ENCODE data around the gene PHLPP1.
A peak's percentile ranks its signal among the peaks of the same experiment; 100 is the strongest.

The PHLPP1 gene

GRCh38 chr18:62987859-62988258 is 272.5 kb downstream of the PHLPP1 start:
- no peak for DNase-seq

- no peak for DNase-seq
Measured at GRCh38 chr18:62988471-62988870, 273.1 kb downstream of the PHLPP1 start.

GRCh38 chr18:62989195-62989594 is 273.9 kb downstream of the PHLPP1 start:
- DNase-seq, result no peak

DNA sequence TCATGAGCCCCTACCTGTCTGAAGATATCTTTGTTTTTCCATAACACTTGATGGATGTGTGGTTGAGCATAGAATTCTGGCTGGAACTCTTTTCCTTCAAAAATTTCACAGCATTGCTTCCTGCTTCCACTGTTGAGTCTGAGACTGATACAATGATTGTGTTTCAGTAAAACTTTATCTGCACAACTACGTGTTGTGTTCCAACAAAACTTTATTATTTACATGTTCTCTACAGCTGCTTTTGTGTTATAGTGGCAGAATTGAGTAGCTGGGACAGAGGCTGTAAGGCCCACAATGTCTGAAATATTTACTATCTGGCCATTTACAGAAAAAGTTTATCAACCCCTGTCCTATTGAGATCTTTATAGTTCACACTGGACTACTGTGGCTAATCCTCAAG is 275.3 kb downstream of the PHLPP1 start:
- no peak for DNase-seq

DNA sequence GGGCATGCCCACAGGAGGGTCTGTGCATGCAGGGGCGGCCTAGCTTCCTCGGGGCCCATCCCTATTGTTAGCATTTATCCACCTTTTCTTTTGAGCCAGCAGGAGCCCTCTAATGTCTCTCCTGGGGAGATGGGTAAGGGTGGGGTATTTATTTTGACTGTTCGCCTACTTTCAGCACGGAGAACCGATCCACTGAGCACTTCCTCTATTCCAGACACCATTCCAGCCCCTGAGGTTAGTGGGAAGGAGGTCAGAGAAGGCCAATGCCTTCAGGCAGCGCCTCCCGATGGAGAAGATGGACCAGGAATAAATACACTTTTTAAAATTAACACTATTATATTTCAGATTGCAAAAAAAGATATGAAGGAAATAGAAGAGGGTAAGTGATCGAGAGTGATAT is 276.0 kb downstream of the PHLPP1 start:
- no peak for DNase-seq

GRCh38 chr18:62991959-62992358 is 276.6 kb downstream of the PHLPP1 start:
- no peak for DNase-seq

DNA sequence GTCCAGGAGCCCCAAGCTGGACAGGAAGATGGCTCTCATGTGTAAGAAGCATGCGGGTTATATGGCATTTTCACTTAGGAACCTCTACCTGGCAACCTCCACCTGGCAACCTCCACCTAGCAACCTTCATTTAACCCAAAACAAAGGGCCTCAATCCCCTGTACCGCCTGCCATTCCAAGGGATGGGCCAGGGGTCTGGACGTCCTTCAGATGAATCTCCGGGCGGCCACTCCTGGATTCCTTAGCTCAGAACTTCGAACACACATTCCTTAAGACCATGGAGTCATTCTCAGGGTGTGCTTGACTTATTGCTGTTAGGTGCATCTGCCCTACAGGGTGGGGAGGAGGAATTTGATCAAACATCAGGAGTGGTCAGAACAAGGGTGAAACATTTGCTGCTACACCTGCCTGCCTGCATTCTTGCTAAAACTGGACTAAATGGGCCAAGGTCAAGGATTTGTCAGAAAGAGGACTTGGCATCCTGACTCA is 277.6 kb downstream of the PHLPP1 start:
- no peak for DNase-seq

DNA sequence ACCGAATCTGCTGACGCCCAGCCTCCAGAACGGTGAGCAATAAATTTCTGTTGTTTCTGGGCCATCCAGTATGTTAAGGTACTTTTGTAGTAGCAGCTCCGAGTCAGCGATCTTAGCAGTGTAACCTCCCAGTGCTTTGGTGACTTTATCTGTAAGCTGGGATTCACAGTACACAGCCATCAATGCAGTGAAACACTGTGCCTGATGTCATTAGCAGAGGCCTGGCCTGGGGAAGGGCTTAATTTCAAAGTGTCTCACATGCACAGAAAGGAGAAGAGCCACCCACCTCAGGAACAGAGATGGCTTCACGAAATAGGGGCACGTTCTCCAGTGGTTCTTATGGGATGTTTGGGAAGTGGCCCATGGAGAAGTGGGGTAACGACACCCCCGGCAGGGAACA is 281.2 kb downstream of the PHLPP1 start:
- DNase-seq, result no peak

GRCh38 chr18:62997076-62997475 is 281.7 kb downstream of the PHLPP1 start:
- DNase-seq, result no peak

GRCh38 chr18:62998443-62998842 is 283.1 kb downstream of the PHLPP1 start:
- DNase-seq, result no peak

GRCh38 chr18:62999392-62999791 is 284.1 kb downstream of the PHLPP1 start:
- DNase-seq, result no peak

- DNase-seq, result no peak
Measured at GRCh38 chr18:62999921-63000320, 284.6 kb downstream of the PHLPP1 start.

DNA sequence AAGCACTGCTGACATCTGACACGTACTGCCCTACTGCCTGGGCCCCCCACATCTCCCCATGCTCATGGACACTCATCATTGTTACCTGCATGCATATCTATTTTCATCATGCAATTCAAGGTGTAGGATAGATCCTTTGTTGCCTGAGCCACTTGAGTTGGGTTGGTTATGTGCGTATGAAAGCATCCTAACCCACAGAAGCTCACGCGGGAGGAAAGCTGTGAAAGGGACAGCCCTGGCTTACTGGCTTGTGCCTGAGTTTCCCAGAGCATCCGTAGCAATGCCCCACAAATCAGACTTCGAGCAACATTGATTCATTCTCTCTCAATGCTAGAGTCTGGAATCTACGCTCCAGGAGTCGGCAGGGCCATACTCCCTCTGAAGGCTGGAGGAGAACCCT is 285.5 kb downstream of the PHLPP1 start:
- no peak for DNase-seq

GRCh38 chr18:63001861-63002260 is 286.5 kb downstream of the PHLPP1 start:
- no peak for DNase-seq

DNA sequence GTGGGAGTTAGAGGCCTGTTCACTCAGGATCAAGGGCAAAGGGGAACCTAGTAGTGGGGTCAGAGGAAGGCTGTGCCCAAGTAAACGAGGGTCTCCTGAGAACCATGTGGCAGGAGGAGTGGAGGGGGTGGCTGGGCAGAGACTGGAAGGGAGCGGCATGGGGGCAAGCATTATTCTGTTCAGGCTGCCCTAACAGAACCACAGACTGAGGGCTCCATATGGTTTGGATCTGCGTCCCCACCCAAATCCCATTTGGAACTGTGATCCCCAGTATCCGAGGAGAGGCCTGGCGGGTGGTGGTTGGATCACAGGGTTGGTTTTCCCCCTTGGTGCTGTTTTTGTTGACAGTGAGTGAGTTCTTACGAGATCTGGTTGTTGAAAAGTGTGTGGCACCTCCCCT is 287.0 kb downstream of the PHLPP1 start:
- DNase-seq, result no peak

DNA sequence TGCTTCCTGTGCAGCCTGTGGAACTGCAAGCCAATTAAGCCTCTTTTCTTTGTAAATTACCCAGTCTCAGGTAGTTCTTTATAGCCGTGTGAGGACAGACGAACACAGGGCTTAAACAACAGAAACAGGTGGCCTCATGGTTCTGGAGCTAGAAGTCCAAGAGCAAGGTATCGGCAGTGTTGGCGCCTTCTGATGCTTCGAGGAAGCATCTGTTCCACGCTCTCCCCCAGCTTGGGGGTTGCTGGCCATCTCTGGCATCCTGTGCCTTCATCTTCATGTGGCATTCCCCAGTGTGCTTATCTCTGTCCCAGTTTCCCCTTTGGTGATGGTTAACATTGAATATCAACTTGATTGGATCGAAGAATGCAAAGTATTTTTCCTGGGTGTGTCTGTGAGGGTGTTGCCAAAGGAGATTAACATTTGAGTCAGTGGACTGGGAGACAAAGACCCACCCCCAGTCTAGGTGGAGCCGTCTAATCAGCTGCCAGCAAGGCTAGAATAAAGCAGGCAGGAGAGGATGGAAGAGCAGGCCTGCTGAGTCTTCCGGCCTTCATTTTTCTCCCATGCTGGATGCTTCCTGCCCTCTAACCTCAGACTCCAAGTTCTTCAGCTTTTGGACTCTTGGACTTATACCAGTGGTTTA is 287.6 kb downstream of the PHLPP1 start:
- no peak for DNase-seq

DNA sequence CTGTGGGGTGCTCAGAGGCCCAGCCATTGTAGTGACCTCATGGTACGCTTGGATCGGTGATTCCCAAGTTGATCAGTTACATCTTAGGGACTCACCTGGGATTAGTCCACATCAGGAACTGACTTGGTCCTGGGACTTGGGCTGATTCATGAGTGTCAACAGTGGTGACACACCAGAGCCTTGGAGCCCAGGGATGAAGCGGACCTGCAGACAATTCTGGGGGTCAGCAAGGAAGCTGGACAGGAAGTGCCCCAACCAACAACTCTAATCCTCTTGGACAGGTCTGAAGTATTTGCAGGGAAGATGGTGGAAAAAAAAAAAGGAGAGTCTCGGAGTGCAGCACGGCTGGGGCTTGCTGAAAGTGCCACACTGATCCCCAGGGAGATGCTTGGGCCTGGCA is 288.6 kb downstream of the PHLPP1 start:
- DNase-seq, result no peak

DNA sequence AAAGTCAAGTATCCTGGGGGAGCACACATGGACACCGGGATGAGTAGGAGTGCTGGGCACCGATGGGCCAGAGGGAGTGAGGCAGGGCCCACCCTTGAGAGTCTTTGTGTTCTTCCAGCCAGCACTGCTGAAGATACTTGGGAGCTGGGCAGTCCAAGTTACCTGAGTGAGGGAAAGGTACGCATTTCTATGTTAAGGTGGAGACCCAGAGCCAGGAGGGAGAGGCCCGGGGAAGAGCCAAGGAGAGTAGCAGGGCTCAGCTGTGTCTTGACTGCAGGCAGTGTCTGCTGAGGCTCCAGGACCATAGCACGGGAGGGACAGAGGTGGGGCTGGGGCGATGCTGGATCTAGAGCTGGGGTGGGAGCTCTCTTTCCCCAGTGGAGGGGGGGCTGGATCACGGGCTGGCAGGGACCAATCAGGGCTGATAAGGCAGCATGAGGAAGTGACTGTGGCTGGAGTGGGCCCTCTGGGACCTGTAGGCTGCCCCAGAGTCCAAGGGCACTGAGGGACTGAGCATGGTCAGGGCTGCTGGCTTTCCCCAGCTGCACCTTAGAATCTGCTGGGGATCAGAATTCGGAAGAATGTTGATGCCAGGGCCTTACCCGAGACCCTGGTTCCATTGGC is 289.2 kb downstream of the PHLPP1 start:
- DNase-seq, result no peak

DNA sequence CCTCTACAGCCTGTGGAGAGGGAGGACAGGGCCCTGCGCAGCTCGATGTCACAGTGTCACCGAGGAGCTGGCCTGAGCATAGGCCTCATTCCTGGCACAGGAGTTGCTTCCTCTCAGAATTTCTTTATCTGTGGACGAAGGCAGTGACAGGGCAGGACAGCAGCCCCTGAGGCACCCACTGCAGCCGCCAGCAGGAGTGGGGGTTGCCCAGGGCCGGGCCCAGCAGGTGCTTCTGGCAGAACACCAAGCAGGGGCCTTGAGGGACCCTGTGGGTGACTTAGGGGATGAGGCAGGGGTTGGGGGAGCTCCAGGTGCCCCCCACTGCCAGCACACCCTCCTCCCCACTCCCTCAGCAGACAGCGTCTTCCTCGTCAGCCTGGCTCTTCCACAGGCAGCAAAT is 290.0 kb downstream of the PHLPP1 start:
- DNase-seq, result no peak

DNA sequence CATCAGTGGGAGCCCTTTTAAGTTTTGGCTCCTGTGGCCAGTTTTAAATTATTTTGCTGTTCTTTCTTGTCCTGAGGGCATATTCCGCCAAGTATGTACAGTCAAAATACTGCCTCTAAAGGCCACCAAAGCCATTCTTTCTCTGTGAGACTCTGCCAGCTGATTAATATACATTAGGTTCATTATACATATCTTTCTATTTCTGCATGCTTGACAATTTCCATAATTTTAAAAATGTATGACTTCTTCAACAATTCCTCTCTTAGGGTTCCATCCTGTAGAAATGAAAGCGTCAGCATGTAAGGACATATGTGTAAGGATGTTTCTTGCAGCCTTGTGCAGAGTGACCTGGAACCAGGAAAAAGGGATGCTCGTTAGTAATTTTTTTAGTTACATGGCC is 291.9 kb downstream of the PHLPP1 start:
- DNase-seq, result no peak

DNA sequence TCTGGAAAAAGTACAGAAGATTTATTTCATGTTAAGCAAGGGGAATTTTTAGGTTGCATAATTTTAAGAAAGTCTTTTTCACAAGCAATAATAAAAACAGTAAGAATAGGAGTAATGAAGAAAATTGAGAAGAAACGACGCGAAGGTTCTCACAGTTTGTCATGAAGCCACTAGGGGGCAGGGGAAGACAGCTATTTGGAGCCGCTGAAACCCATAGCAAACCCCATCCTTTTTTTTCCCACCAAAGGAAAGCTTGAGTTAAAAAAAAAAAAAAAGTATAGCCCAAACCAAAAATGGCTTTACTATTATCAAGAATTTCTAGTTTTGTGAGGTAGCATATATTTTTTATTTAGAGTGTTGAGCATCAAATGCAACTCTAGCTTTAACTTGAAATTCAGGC is 300.9 kb downstream of the PHLPP1 start:
- peak; percentile 37 to 43 for DNase-seq

GRCh38 chr18:63017076-63017475 is 301.7 kb downstream of the PHLPP1 start:
- no peak for DNase-seq

DNA sequence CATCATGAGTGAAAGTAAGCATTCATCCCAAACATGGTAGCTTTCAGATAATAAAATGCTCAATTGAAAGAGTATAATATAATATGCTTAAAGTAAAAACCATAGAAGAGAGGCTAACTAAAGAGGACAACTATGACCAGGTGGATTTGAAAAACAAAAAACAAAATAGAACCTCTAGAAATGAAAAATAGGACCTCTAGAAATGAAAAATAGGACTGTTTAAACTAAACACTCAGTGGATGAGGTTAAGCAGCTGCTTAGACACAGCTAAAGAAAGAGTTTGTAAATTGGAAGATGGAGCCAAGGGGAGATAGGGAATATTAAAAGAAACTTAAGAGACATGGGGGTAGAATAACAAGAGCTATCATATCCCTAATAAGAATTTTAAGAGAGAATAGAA is 302.6 kb downstream of the PHLPP1 start:
- no peak for DNase-seq

DNA sequence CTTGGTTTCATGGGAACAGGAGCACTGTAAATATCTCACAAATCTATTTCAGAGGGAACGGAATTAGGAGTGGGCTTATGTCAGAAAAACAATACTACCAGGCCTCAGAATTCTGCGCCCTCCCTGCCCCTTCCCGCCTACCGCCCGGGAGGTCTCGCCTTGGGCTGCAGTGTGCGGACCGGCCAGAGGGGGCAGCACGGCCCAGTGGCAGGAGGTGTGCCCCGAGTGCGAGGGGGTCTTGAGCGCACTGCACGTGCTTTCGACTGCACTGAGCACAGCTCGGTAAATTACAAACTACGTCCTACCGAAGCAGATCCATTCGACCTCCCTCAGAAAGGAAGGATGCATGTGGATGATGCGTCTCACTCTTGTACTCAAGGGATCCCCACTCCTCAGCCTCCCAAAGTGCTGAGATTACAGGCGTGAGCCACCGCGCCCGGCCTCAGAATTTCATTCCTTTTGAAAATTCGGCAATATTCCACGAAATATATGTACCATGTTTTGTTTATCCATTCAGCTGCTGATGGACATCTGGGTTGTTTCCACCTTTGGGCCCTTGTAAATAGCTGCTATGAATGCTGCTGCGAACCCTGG is 307.2 kb downstream of the PHLPP1 start:
- no peak for DNase-seq

All from activated CD4-positive, alpha-beta T cell treated with anti-CD3 and anti-CD28 coated beads, Interleukin-2, amount 50 U/mL, for 4 hours (primary cell).